Loucy (cell line): ENCODE measurements around the gene MYO1E.

Source experiments
- CTCF ChIP-seq: fragments of 200-600 bp; sonication (generic); conservative IDR thresholded peaks from 2 replicates; pipeline ENCODE4 v1.5.1; 2014; ENCODE audit warnings: mild to moderate bottlenecking, antibody characterized with exemption, low read length
- EZH2phosphoT487 ChIP-seq: fragments of 200-600 bp; IDR thresholded peaks from 2 replicates; pipeline ENCODE4 v1.6.1; 2018; ENCODE audit warnings: antibody characterized with exemption, mild to moderate bottlenecking, moderate library complexity, borderline replicate concordance

GRCh38 chr15:59169251-59169708, 203.4 kb downstream of the MYO1E start:
- no peak for TF ChIP-seq CTCF
- no peak for TF ChIP-seq EZH2phosphoT487
